Mesothelial cell of epicardium (in vitro differentiated cells): ENCODE results near the gene RIN3. TPM values are rescaled to one million over a fixed set of nuclear protein-coding genes. Genes with fewer than 3 reads are reported as not detected.

Experiments
- DNase-seq, 2 experiments: peaks; one replicate each; pipeline ENCODE4 v3.0.0; 2021; ENCODE audit warnings: low spot score in 2 of 2; ENCODE audit not compliant: unreplicated experiment in 2 of 2
- H3K27ac Mint-ChIP-seq: 2 replicates; pipeline ENCODE4 v1.8.0; 2021; ENCODE audit warnings: mixed read lengths
- H3K27me3 Mint-ChIP-seq: 2 replicates; pipeline ENCODE4 v1.8.0; 2021; ENCODE audit warnings: low read depth, mixed read lengths
- H3K36me3 Mint-ChIP-seq: 2 replicates; pipeline ENCODE4 v1.8.0; 2021; ENCODE audit warnings: mixed read lengths
- H3K4me1 Mint-ChIP-seq: 2 replicates; pipeline ENCODE4 v1.8.0; 2021; ENCODE audit warnings: mixed read lengths
- H3K4me3 Mint-ChIP-seq: 2 replicates; pipeline ENCODE4 v1.8.0; 2021; ENCODE audit warnings: mild to moderate bottlenecking, moderate library complexity, mixed read lengths
- H3K9me3 Mint-ChIP-seq: 2 replicates; pipeline ENCODE4 v1.8.0; 2021; ENCODE audit warnings: mixed read lengths
- CTCF ChIP-seq: fragments of 200-600 bp; sonication (generic); IDR thresholded peaks from one replicate; pipeline ENCODE4 v1.5.0; 2021; ENCODE audit warnings: antibody characterized with exemption; ENCODE audit not compliant: unreplicated experiment
- total RNA-seq: library from RNA; stranded (reverse); gene quantifications from 3 replicates; pipeline ENCODE4 v1.2.1, GENCODE V29; 2021

RIN3 gene
- total RNA-seq, 1 donor from 2014 or later, result 19.9 TPM

- DNase-seq, result peak in 1 of 2 experiments; percentile 77
Measured at GRCh38 chr14:92680781-92681650, 167.4 kb downstream of the RIN3 start.

GRCh38 chr14:92683041-92683440 is 169.5 kb downstream of the RIN3 start:
- Mint-ChIP-seq H3K9me3 (no peaks in the 10 kb centered on the region), H3K4me1 (no peaks in the 10 kb centered on the region), H3K4me3 (no peak overlapping the region), H3K36me3 (peaks cover 10% of the 10 kb centered on the region), H3K27ac (no peak overlapping the region), H3K27me3 (peaks cover 2% of the 10 kb centered on the region)
- no peak for DNase-seq
- no peak for TF ChIP-seq CTCF

More at GRCh38 chr14:92680781-92681650, 167.4 kb downstream of the RIN3 start:
- Mint-ChIP-seq H3K36me3 (peaks cover 16% of the 10 kb centered on the region), H3K9me3 (no peaks in the 10 kb centered on the region), H3K4me3 (no peak overlapping the region), H3K27me3 (no peaks in the 10 kb centered on the region), H3K27ac (no peak overlapping the region), H3K4me1 (no peaks in the 10 kb centered on the region)
- TF ChIP-seq CTCF, result peak; percentile 89

- H3K36me3 Mint-ChIP-seq, result peaks cover 4% of the 10 kb centered on the region
- no peak for TF ChIP-seq CTCF
- no peak overlapping the region for H3K27ac Mint-ChIP-seq
- H3K9me3 Mint-ChIP-seq, result no peaks in the 10 kb centered on the region
- no peaks in the 10 kb centered on the region for H3K4me1 Mint-ChIP-seq
- no peak for DNase-seq
- no peak overlapping the region for H3K4me3 Mint-ChIP-seq
- peaks cover 10% of the 10 kb centered on the region for H3K27me3 Mint-ChIP-seq
Measured at GRCh38 chr14:92684801-92685560, 171.4 kb downstream of the RIN3 start.

- Mint-ChIP-seq H3K4me1 (no peaks in the 10 kb centered on the region), H3K27ac (no peak overlapping the region), H3K9me3 (no peaks in the 10 kb centered on the region), H3K4me3 (no peak overlapping the region), H3K27me3 (peaks cover 11% of the 10 kb centered on the region), H3K36me3 (peaks cover 4% of the 10 kb centered on the region)
- DNase-seq, result no peak
- TF ChIP-seq CTCF, result no peak
Measured at GRCh38 chr14:92685784-92686355, 172.3 kb downstream of the RIN3 start.

- Mint-ChIP-seq H3K36me3 (peaks cover 2% of the 10 kb centered on the region), H3K4me3 (no peak overlapping the region)
- DNase-seq, result no peak
Measured at GRCh38 chr14:92686411-92686899, 172.9 kb downstream of the RIN3 start.

More at GRCh38 chr14:92686411-92686899, 172.9 kb downstream of the RIN3 start:
- Mint-ChIP-seq H3K4me1 (no peaks in the 10 kb centered on the region), H3K9me3 (no peaks in the 10 kb centered on the region), H3K27ac (no peak overlapping the region), H3K27me3 (peaks cover 11% of the 10 kb centered on the region)
- TF ChIP-seq CTCF, result no peak
